Esophagus squamous epithelium (tissue), 5 donors: ENCODE results near the gene KIF1B. TPM values are rescaled to one million over a fixed set of nuclear protein-coding genes. Genes with fewer than 3 reads are reported as not detected.

Source experiments
- DNase-seq: peaks from one replicate; lab custom pipeline; 2025; lab: John Stamatoyannopoulos, UW
- H3K27ac ChIP-seq, 4 donors: fragments of 200-600 bp; sonication (generic); one replicate each; pipeline ENCODE4 v1.5.1; 2016 to 2019; ENCODE audit warnings: mild to moderate bottlenecking in 1 of 4
- H3K27me3 ChIP-seq, 4 donors: fragments of 200-600 bp; sonication (generic); 1 replicate in 3 of 4; 2 replicates in 1 of 4; pipeline versions ENCODE4 v1.5.1 to v1.6.0; 2017 to 2021; ENCODE audit warnings: antibody characterized with exemption in 1 of 4
- H3K36me3 ChIP-seq, 3 donors: fragments of 200-600 bp; sonication (generic); one replicate each; pipeline ENCODE4 v1.5.1; 2016 to 2019
- H3K4me1 ChIP-seq, 3 donors: fragments of 200-600 bp; sonication (generic); one replicate each; pipeline ENCODE4 v1.5.1; 2017 to 2019
- H3K4me3 ChIP-seq, 4 donors: fragments of 200-600 bp; sonication (generic); 1 replicate in 3 of 4; 2 replicates in 1 of 4; pipeline ENCODE4 v1.5.1; 2016 to 2019; ENCODE audit warnings: mild to moderate bottlenecking in 2 of 4, moderate library complexity in 1 of 4
- H3K9me3 ChIP-seq, 3 donors: fragments of 200-600 bp; sonication (generic); one replicate each; pipeline ENCODE4 v1.5.1; 2016 to 2019
- POLR2A ChIP-seq, 4 donors: fragments of 450-650 bp; IDR thresholded peaks; one replicate each; pipeline ENCODE4 v1.6.1; 2017; ENCODE audit warnings: antibody characterized with exemption in 4 of 4, mild to moderate bottlenecking in 4 of 4, moderate library complexity in 3 of 4
- WGBS, 2 donors: methylation state at CpG; one replicate each; pipeline ENCODE4 v1.1.5; 2018; 5-methylcytosine and 5-hydroxymethylcytosine counted together
- intact Hi-C: fragments of 100-400 bp; cut with DNase I; formaldehyde crosslinking; loops from one replicate; pipeline ENCODE4 v1.15.0; 2022
- total RNA-seq, 4 donors: library from RNA; depleted of rRNA; stranded (reverse); fragments of >200 nt; gene quantifications; one replicate each; pipeline ENCODE4 v1.1.0, GENCODE V29; 2016
- TF ChIP-seq, protein P1 (sequence below), 6 experiments: fragments of 450-650 bp in 4 of 6; fragments of 200-600 bp in 2 of 6; sonication (generic) in 2 of 6; IDR thresholded peaks; one replicate each; pipeline ENCODE4 v1.5.1; 2016 to 2019; ENCODE audit warnings: antibody characterized with exemption in 6 of 6, mild to moderate bottlenecking in 4 of 6, moderate library complexity in 4 of 6
- donor health status: DM: yes; HTN: yes; CAD: no.

The KIF1B gene
- total RNA-seq, 4 donors from 2014 or later = 27.1 to 40.6 (median 38.1) TPM

DNA sequence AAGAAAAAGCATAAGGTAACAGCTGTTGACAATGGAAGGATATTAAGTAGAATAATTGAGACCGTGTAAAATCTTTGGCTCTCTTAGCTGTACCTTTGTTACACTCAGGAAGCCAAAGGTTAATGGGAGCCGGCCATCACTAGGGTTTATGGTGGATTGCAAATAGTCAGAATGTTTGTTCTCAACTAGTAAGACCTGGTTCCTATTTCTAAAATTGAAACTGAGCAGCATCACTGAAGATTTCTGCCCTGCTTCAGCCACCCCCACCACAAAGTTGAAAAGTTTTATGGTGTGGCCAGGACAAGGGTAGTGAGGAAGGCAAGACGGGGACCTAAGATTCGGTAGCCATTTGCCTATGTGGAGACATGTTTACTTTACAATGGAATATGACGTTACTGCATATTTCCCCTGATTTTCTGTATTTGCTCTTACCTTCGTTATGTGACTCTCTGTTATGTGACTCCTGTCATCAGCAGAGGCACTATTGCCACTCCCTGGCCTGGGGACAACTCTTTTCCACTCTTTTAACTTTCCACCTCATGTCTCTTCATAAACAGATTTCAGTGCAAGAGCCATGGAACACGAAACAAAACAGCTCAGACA lies 41.4 kb upstream of the KIF1B start:
- H3K4me1 ChIP-seq = no peaks in the 10 kb centered on the region
- intact Hi-C loops = no loop called here
- no peak overlapping the region for H3K4me3 ChIP-seq
- TF ChIP-seq, protein P1, sequence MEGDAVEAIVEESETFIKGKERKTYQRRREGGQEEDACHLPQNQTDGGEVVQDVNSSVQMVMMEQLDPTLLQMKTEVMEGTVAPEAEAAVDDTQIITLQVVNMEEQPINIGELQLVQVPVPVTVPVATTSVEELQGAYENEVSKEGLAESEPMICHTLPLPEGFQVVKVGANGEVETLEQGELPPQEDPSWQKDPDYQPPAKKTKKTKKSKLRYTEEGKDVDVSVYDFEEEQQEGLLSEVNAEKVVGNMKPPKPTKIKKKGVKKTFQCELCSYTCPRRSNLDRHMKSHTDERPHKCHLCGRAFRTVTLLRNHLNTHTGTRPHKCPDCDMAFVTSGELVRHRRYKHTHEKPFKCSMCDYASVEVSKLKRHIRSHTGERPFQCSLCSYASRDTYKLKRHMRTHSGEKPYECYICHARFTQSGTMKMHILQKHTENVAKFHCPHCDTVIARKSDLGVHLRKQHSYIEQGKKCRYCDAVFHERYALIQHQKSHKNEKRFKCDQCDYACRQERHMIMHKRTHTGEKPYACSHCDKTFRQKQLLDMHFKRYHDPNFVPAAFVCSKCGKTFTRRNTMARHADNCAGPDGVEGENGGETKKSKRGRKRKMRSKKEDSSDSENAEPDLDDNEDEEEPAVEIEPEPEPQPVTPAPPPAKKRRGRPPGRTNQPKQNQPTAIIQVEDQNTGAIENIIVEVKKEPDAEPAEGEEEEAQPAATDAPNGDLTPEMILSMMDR (IDR thresholded peaks at IDR 0.05) = no peak
- no peak for TF ChIP-seq POLR2A (IDR thresholded peaks at IDR 0.05)
- H3K36me3 ChIP-seq = peaks cover 20 to 100% (median 34%) of the 10 kb centered on the region in 3 donors
- no peak overlapping the region for H3K27ac ChIP-seq
- H3K27me3 ChIP-seq = no peaks in the 10 kb centered on the region
- no peaks in the 10 kb centered on the region for H3K9me3 ChIP-seq
- WGBS, 2 donors = 75 to 89% methylated on average over 7 of the region's 7 CpGs
- DNase-seq = no peak

DNA sequence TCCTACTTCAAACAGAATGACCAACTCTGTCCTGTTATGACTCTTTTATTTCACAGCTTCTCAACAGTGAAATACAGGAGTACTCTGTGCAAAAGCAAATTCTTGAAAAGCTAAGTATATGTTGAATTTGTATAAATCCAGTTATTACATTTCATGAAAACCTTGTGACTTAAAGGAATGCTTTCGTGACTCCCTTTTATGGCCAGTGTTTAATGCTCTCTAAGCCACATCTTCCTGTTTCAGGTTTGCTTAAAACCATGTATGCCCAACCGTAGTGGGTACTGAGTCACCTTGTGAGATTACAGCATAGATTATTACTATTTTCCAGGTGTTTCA lies 40.2 kb upstream of the KIF1B start:
- DNase-seq = no peak
- H3K4me1 ChIP-seq = no peaks in the 10 kb centered on the region
- no peaks in the 10 kb centered on the region for H3K27me3 ChIP-seq
- intact Hi-C loops = no loop called here
- H3K4me3 ChIP-seq = no peak overlapping the region
- no peak overlapping the region for H3K27ac ChIP-seq
- H3K36me3 ChIP-seq = peaks cover 21 to 98% (median 30%) of the 10 kb centered on the region in 3 donors
- 56 to 67% methylated on average over 2 of the region's 2 CpGs for WGBS, 2 donors
- H3K9me3 ChIP-seq = no peaks in the 10 kb centered on the region
- TF ChIP-seq, protein P1 (IDR thresholded peaks at IDR 0.05) = no peak
- no peak for TF ChIP-seq POLR2A (IDR thresholded peaks at IDR 0.05)

DNA sequence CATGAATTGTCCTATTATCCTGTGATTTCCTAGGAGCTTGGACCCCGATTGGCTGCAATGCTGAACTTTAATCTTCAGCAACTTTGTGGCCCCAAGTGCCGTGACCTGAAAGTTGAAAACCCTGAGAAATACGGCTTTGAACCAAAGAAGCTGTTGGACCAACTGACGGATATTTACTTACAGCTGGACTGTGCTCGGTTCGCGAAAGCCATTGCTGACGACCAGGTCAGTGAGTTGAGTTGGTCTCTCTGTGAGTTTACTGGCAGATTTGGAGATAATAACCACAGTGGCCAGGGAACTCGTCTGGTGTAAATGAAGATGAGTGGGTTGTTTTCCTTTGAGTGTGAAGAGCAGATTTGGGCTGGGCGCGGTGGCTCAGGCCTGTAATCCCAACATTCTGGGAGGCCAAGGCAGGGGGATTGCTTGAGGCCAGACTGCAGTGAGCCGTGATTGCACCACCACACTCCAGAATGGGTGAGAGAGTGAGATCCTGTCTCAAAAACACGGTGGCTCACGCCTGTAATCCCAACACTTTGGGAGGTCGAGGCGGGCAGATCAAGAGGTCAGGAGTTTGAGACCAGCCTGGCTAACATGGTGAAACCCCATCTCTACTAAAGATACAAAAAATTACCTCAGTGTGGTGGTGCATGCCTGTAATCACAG lies 39.1 kb upstream of the KIF1B start:
- Histone ChIP-seq H3K27me3 (no peaks in the 10 kb centered on the region), H3K27ac (no peak overlapping the region), H3K36me3 (peaks cover 11 to 97% (median 23%) of the 10 kb centered on the region in 3 donors), H3K9me3 (no peaks in the 10 kb centered on the region), H3K4me3 (no peak overlapping the region), H3K4me1 (no peaks in the 10 kb centered on the region)
- 92 to 94% methylated on average over 13 to 15 of the region's 16 CpGs for WGBS, 2 donors
- DNase-seq = no peak
- TF ChIP-seq, protein P1 (IDR thresholded peaks at IDR 0.05) = no peak
- no peak for TF ChIP-seq POLR2A (IDR thresholded peaks at IDR 0.05)
- intact Hi-C loops = no loop called here

DNA sequence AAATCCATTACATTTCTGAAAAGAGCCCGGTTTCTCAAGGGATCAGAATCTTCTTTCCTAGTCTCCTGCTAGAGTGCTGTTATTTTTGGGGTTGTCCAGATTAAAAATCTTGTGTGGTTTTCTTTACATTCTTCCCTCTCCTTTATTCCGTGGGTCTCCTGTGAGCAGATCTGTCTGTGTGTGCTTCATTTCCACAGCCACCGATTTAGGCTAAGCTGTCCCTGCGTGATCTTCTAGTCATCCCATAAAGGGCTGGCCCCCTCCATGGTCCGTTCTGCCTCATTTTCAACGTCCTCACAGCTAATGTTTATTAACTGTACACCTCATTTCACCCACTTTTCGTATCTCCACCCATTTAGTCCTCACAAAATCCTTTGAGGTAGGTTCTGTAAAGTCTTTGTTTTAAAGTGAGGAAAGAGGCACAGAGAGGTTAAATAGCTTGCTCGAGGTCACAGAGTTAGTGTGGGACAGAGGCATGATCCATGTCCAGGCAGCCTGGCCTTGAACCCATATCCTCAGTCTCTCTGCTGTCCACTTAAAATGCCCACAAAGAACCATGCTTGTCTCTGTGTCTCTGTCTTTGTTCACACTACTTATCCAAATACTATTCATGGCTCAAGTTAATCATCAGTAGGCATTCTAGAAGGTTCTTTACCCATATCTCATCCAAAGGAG lies 38.2 kb upstream of the KIF1B start:
- no peaks in the 10 kb centered on the region for H3K9me3 ChIP-seq
- H3K27me3 ChIP-seq = no peaks in the 10 kb centered on the region
- no peak overlapping the region for H3K4me3 ChIP-seq
- TF ChIP-seq, protein P1 (IDR thresholded peaks at IDR 0.05) = no peak
- TF ChIP-seq POLR2A (IDR thresholded peaks at IDR 0.05) = no peak
- 90 to 92% methylated on average over 8 of the region's 8 CpGs for WGBS, 2 donors
- DNase-seq = no peak
- H3K36me3 ChIP-seq = peaks cover 8 to 94% (median 18%) of the 10 kb centered on the region in 3 donors
- no peaks in the 10 kb centered on the region for H3K4me1 ChIP-seq
- intact Hi-C loops = no loop called here
- H3K27ac ChIP-seq = no peak overlapping the region

DNA sequence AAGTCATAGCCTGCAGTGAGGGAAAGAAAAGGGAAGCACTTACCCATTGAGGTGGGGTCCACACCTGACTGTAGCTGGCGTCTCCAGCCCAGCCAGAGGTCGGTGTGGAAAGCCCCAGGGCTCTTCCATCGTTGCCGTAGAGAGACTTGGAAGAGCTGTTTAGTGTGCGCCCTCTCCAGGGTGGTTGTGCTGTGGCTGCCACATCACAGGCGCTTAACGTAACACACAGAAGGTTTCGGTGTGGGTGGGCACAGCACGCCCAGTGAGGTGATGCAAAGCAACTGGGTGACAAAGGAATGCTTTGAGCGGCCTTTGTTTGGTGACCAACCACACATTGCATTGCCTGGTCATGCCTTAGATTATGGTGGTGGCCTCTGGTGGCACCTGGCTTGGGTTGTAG lies 36.8 kb upstream of the KIF1B start:
- Histone ChIP-seq H3K4me1 (no peaks in the 10 kb centered on the region), H3K4me3 (no peak overlapping the region), H3K36me3 (peaks cover 8 to 94% (median 11%) of the 10 kb centered on the region in 3 donors), H3K27ac (no peak overlapping the region), H3K27me3 (no peaks in the 10 kb centered on the region), H3K9me3 (no peaks in the 10 kb centered on the region)
- 84 to 92% methylated on average over 8 of the region's 10 CpGs for WGBS, 2 donors
- TF ChIP-seq POLR2A (IDR thresholded peaks at IDR 0.05) = no peak
- TF ChIP-seq, protein P1 (IDR thresholded peaks at IDR 0.05) = no peak
- no peak for DNase-seq
- intact Hi-C loops = no loop called here
